ENCODE measurements around the gene APBA1. TPM values are rescaled to one million over a fixed set of nuclear protein-coding genes. Genes with fewer than 3 reads are reported as not detected.

Gene APBA1
- total RNA-seq, 1 donor from 2014 or later, result 13.0 TPM

- H3K4me3 Mint-ChIP-seq (ENCODE audit: unreplicated experiment), result no peak overlapping the region
- peaks cover 3% of the 10 kb centered on the region for H3K36me3 Mint-ChIP-seq (ENCODE audit: unreplicated experiment)
- peaks cover 2% of the 10 kb centered on the region for H3K9me3 Mint-ChIP-seq (ENCODE audit: unreplicated experiment)
- peaks cover 2% of the 10 kb centered on the region for H3K4me1 Mint-ChIP-seq (ENCODE audit: low read depth, unreplicated experiment)
- TF ChIP-seq CTCF (IDR thresholded peaks at IDR 0.05; ENCODE audit: partially characterized antibody, unreplicated experiment), result no peak
- DNase-seq, result no peak
- no peak overlapping the region for H3K27ac Mint-ChIP-seq (ENCODE audit: unreplicated experiment)
- peaks cover 6% of the 10 kb centered on the region for H3K27me3 Mint-ChIP-seq (ENCODE audit: unreplicated experiment)
Observed at GRCh38 chr9:69486498-69486897, 185.7 kb downstream of the APBA1 start.

GRCh38 chr9:69485466-69485865 lies 186.7 kb downstream of the APBA1 start:
- Mint-ChIP-seq H3K4me1 (ENCODE audit: low read depth, unreplicated experiment) (peaks cover 2% of the 10 kb centered on the region), H3K27ac (ENCODE audit: unreplicated experiment) (no peak overlapping the region)

GRCh38 chr9:69483886-69484422 lies 188.2 kb downstream of the APBA1 start:
- Mint-ChIP-seq H3K4me3 (ENCODE audit: unreplicated experiment) (no peak overlapping the region), H3K9me3 (ENCODE audit: unreplicated experiment) (peaks cover 2% of the 10 kb centered on the region), H3K27ac (ENCODE audit: unreplicated experiment) (no peak overlapping the region), H3K36me3 (ENCODE audit: unreplicated experiment) (peaks cover 3% of the 10 kb centered on the region), H3K4me1 (ENCODE audit: low read depth, unreplicated experiment) (peaks cover 2% of the 10 kb centered on the region), H3K27me3 (ENCODE audit: unreplicated experiment) (peaks cover 3% of the 10 kb centered on the region)
- TF ChIP-seq CTCF (IDR thresholded peaks at IDR 0.05; ENCODE audit: partially characterized antibody, unreplicated experiment), result no peak
- no peak for DNase-seq

More at GRCh38 chr9:69485466-69485865, 186.7 kb downstream of the APBA1 start:
- H3K4me3 Mint-ChIP-seq (ENCODE audit: unreplicated experiment), result no peak overlapping the region
- no peak for TF ChIP-seq CTCF (IDR thresholded peaks at IDR 0.05; ENCODE audit: partially characterized antibody, unreplicated experiment)
- peaks cover 2% of the 10 kb centered on the region for H3K9me3 Mint-ChIP-seq (ENCODE audit: unreplicated experiment)
- H3K36me3 Mint-ChIP-seq (ENCODE audit: unreplicated experiment), result peaks cover 3% of the 10 kb centered on the region
- no peak for DNase-seq
- peaks cover 3% of the 10 kb centered on the region for H3K27me3 Mint-ChIP-seq (ENCODE audit: unreplicated experiment)

GRCh38 chr9:69476797-69477196 lies 195.4 kb downstream of the APBA1 start:
- Mint-ChIP-seq H3K9me3 (ENCODE audit: unreplicated experiment) (peaks cover 2% of the 10 kb centered on the region), H3K27ac (ENCODE audit: unreplicated experiment) (no peak overlapping the region), H3K4me3 (ENCODE audit: unreplicated experiment) (no peak overlapping the region), H3K27me3 (ENCODE audit: unreplicated experiment) (no peaks in the 10 kb centered on the region), H3K36me3 (ENCODE audit: unreplicated experiment) (peaks cover 5% of the 10 kb centered on the region), H3K4me1 (ENCODE audit: low read depth, unreplicated experiment) (peaks cover 12% of the 10 kb centered on the region)
- DNase-seq, result no peak
- TF ChIP-seq CTCF (IDR thresholded peaks at IDR 0.05; ENCODE audit: partially characterized antibody, unreplicated experiment), result no peak

- peaks cover 12% of the 10 kb centered on the region for H3K4me1 Mint-ChIP-seq (ENCODE audit: low read depth, unreplicated experiment)
- no peak overlapping the region for H3K27ac Mint-ChIP-seq (ENCODE audit: unreplicated experiment)
- peaks cover 2% of the 10 kb centered on the region for H3K9me3 Mint-ChIP-seq (ENCODE audit: unreplicated experiment)
- TF ChIP-seq CTCF (IDR thresholded peaks at IDR 0.05; ENCODE audit: partially characterized antibody, unreplicated experiment), result no peak
- no peak for DNase-seq
- H3K4me3 Mint-ChIP-seq (ENCODE audit: unreplicated experiment), result no peak overlapping the region
- H3K27me3 Mint-ChIP-seq (ENCODE audit: unreplicated experiment), result no peaks in the 10 kb centered on the region
- H3K36me3 Mint-ChIP-seq (ENCODE audit: unreplicated experiment), result peaks cover 5% of the 10 kb centered on the region
Observed at GRCh38 chr9:69476016-69476415, 196.2 kb downstream of the APBA1 start.
